ENCODE data around the gene PTPRH.

DNA sequence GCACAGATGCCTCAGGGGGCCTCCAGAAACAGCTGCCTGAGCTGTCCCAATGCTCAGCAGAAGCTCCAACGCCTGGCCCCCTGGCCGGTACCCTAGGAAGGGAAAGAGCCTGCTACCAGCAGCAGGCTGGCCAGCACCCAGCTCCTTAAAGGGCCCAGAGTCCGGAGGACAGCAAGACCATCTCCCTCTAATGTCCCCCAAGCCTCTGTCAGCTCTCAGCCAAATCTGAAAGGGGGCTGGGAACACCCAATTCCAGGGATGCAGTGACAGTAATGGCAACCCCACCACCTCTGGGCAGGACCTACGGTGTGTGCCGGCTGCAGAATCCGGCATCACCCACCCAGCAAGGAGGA lies 45.3 kb upstream of the PTPRH start:
- TF ChIP-seq, protein P1, sequence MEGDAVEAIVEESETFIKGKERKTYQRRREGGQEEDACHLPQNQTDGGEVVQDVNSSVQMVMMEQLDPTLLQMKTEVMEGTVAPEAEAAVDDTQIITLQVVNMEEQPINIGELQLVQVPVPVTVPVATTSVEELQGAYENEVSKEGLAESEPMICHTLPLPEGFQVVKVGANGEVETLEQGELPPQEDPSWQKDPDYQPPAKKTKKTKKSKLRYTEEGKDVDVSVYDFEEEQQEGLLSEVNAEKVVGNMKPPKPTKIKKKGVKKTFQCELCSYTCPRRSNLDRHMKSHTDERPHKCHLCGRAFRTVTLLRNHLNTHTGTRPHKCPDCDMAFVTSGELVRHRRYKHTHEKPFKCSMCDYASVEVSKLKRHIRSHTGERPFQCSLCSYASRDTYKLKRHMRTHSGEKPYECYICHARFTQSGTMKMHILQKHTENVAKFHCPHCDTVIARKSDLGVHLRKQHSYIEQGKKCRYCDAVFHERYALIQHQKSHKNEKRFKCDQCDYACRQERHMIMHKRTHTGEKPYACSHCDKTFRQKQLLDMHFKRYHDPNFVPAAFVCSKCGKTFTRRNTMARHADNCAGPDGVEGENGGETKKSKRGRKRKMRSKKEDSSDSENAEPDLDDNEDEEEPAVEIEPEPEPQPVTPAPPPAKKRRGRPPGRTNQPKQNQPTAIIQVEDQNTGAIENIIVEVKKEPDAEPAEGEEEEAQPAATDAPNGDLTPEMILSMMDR (IDR thresholded peaks at IDR 0.05), result no peak
- TF ChIP-seq ZFX (IDR thresholded peaks at IDR 0.05; ENCODE audit: borderline replicate concordance), result no peak
